ENCODE measurements around the gene CADM3.

CADM3 gene, protein sequence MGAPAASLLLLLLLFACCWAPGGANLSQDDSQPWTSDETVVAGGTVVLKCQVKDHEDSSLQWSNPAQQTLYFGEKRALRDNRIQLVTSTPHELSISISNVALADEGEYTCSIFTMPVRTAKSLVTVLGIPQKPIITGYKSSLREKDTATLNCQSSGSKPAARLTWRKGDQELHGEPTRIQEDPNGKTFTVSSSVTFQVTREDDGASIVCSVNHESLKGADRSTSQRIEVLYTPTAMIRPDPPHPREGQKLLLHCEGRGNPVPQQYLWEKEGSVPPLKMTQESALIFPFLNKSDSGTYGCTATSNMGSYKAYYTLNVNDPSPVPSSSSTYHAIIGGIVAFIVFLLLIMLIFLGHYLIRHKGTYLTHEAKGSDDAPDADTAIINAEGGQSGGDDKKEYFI

GRCh38 chr1:159171254-159171687 lies at the start of gene CADM3:
Gene CADM3 (plus strand): TSS chr1:159171615. CDS start chr1:159171766, 151 bp downstream.
- DNase-seq: peak; percentile 75

GRCh38 chr1:159122005-159122621 lies 49.3 kb upstream of the CADM3 start:
- DNase-seq: no peak

GRCh38 chr1:159123587-159123986 lies 47.8 kb upstream of the CADM3 start:
- no peak for DNase-seq

GRCh38 chr1:159132271-159132881 lies 39.0 kb upstream of the CADM3 start:
- peak; percentile 56 for DNase-seq

DNA sequence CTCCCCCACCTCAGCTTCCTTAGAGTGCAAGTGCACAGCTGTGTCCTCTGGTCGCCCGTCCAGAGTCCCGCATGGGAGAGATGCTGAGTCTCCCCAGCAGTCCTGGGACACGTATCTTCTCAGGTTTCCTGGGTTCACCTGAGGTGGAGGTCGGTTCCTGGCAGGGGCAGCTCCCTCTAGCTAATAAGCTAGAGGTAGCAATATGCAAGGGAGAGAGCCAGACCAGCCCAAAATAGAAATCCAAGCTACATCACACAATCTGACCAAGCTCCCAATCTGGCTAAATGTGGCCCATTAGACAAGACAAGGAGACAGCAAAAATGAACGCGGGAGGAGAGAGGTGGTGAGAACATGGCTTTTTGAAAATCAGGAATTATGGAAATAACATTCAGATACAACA lies 30.9 kb upstream of the CADM3 start:
- no peak for DNase-seq

DNA sequence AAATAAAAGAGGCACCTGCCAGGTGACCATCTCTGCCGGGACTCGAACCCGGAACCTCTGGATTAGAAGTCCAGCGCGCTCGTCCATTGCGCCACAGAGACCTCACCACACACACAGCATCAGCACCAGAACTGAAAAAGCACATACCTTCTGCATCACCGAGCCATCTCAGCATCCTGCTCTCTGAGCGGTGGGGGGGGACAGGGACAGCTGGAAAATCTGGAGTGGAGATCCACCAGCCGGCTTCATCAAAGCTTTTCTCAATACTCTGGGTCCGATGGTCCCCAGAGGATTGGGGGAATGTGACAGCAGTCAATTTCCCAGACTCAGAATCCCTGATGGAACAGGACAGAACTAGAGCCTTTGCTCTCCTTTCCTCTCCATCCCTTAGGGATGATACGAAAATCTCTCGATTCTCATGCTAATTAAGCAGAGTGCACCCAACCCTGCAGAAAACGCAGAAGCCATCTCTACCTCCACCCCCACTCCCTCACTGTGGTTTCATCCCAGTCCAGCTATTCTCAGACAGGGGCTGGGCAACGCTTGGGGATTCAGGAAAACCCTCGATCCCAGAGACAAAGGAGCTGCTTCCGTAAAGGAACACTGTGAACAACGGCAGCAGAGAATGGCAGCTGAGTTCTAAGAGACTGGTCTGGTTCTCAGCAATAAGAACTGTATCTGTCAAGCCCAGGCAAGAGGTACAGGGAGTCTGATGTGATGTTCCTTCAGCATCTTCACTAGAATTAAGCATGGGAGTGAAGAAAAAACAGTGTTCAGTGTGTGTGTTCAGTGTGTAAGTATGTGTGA lies 29.6 kb upstream of the CADM3 start:
- peak; percentile 93 for DNase-seq

- no peak for DNase-seq
Measured at GRCh38 chr1:159142391-159142663, 29.1 kb upstream of the CADM3 start.

DNA sequence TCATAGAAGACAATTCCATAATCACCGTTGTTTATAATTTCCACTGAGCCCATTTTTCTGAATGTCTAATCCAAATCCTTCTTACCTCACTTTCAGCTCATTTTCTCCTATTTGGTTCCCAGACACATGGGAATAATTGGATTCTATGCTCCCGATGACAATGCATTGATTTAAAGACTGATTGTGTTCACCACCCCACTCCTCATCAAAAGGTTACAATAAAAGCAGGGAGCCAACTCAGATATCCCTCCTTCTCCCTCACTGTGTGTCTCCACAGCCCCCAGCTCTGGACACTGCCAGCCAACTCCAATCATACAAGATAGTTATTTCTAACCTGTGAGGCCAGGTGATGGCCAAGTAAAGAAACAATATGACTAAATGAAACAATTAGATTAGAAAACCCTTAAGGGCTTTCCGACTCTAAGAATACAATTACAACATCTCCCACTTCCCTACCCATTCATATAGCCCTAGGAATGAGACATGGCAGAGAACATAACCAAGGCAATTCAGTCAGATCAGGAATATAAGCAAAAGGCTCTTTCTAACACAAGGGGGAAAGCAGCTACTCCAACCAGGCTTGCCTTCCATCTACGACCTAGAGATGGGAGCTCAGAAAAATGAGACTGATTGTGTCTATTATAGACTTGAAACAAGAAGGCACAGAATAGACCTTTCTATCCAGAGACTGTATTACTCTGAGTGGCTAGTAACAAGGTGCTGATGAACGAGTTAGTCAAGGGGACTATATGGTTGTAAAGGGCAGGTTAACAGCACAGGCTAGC lies 28.5 kb upstream of the CADM3 start:
- no peak for DNase-seq

- DNase-seq: no peak
Measured at GRCh38 chr1:159144571-159144970, 26.8 kb upstream of the CADM3 start.

DNA sequence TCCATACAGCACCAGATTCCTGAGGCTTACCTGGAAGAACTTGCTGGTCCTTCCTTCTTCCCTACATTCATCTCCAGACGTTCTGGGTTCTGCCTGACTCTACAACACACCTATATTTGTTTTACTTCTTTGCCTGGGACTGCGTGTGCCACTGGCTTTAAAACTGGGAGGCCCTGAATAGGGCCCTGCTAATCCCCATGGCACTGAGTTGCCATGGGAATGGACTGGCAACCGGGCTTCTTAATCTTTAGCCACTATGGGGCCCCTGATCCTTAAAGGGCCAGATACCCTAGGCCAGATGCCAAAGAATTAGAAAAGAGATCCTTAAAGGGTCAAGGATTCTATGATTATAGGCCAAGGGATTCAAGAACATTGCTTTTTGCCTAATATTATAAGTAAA lies 24.4 kb upstream of the CADM3 start:
- DNase-seq: no peak

DNA sequence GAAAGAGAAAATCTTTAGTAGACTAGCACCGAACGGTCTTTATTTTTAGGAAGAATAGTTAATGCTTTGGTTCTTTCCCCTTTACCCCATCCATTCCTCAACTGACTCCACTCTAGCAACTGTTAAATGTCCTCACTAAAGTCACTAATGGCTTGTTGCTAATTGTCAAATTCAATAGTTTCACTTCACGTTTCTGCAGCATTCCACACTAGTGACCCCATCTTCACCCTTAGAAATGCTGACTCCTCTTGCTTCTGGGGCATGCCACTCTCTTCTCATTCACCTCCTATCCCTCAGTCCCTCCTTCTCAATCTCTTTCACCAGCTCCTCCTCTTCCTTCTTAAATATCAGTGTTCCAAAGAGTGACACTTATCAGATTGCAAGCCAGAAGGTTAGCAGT lies 19.4 kb upstream of the CADM3 start:
- no peak for DNase-seq

DNA sequence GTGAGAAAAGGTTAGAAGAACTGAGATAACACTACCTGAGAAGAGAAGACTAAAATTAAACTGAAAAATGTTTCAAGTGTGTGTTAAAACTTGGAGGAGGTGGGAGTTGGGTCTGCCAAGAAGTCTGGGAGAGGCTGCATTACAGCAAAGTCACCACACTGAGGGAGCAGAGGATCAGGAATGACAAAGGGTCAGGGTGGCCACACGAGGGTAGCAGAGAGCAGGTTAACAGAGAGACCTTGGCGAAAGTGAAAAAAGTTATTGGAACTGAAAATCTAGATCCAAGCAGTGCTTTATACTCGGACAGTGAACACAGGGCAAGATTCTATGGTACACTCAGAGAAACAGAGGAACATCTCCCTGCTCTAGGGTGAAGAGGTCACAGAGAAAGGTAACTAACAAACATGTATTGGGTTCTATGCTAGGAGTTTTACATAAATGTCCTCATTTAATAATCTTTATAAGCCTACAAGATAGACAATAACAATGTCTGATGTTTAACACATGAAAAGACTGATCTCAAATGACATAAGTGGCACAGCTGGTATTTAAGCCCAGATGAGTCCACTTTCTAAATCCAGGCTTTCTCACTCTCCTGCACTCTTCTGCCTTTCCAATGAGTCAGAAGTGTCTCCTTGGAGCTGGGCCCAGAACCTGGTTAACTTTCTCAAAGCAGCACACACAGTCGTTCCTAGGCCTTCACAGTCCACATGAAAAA lies 10.3 kb upstream of the CADM3 start:
- peak; percentile 85 for DNase-seq

DNA sequence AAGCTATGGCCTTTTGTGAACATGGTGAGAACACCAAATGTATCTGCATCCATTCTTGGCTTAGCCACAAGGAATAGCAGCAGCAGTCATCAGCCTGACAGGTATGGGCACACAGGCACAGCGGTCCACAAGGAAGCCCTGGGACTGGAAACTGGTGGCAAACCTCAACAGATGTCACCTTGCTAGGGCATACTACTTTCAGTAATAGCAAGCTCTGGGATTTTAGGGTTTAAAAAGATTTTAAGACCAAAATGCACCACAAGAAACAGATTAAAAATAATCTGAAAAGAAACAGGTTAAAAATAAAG lies 9.7 kb upstream of the CADM3 start:
- no peak for DNase-seq

DNA sequence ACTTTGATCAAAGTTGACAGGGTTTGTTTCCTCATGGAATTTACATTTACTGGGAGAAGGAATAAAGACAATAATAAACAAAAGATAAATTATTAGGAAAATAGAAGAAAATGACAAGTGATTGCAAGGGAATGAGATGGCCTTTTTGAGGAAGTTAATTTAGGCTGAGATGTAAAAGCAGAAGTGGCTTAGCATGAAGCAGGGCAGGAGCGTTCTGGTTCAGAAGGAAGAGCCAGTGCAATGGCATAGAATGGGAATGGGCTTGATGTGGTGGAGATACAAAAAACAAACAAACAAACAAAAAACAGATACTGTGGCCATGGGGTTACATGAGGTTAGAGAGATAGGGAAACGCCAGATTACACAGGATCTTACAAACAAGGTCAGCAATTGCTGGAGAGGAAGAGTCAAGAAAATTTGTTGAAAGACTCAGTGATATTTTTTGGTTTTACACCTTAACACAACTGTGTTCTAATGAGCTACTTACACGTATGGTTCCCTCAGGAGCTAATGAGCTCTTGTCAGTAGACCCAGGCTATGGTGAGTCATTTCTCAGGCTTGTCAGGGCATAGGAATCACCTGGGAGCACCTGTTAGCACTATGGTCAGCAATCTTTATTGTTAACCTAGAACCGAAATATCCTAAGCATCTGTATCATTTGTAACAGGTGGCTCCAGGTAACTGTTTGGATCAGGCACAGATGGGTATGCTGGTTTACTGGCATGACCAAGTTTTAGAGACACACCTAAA lies 8.7 kb upstream of the CADM3 start:
- DNase-seq: no peak

GRCh38 chr1:159163614-159164228 lies 7.7 kb upstream of the CADM3 start:
- DNase-seq: no peak

- no peak for DNase-seq
Measured at GRCh38 chr1:159168043-159168442, 3.4 kb upstream of the CADM3 start.

GRCh38 chr1:159170639-159171038 lies 776 bp upstream of the CADM3 start:
- no peak for DNase-seq

GRCh38 chr1:159171688-159172501 lies 480 bp downstream of the CADM3 start:
- peak; percentile 60 for DNase-seq

- no peak for DNase-seq
Measured at GRCh38 chr1:159172614-159173291, 1.3 kb downstream of the CADM3 start.
